ENCODE measurements around the gene SARDH. TPM values are rescaled to one million over a fixed set of nuclear protein-coding genes. Genes with fewer than 3 reads are reported as not detected.

The SARDH gene
- total and polyA plus RNA-seq, 9 of the 15 experiments (the other 6 are each of a cell fraction or from before 2014, with no cell fraction given), result 0.14 TPM; not detected in 8

DNA sequence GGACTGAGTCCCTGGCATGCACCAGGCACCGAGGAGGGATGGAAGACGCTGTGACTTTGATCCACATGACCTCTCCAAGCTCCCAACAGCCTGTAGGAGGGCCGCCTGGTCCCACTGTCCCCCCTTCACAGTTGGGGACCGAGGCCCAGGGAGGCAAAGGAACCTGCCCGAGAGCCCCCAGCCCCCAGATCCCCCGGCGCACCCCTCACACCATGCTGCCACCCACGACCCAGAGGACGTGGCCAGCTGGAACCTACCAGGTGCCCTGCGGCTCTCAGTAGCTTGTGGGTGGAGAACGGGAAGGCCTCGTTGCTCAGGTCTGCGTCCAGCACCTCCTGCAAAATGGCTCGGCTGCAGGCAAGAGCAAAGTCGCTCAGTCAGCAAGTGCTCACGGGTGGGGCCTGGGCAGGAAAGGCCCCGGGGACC is 53.2 kb downstream of the SARDH start:
- in situ Hi-C loops (cut with MboI) (no loop called here), intact Hi-C loops (cut with micrococcal nuclease) (no loop called here)
- no peaks in the 10 kb centered on the region for H3K4me1 ChIP-seq (replicated peaks in 1 of 2; ENCODE audit: control insufficient read depth in 2 of 2, insufficient read depth in 2 of 2, low read length in 2 of 2)
- H3K27ac ChIP-seq (ENCODE audit: extremely low read depth, low read depth, low read length), result no peak overlapping the region
- no peak for FAIRE-seq
- peaks cover 16 to 90% of the 10 kb centered on the region in 2 experiments; a peak in 4 of 5 replicates for H3K27me3 ChIP-seq (ENCODE audit: control insufficient read depth in 2 of 2, insufficient read depth in 2 of 2, low read length in 2 of 2)
- no TSS peak for BruUV-seq (replicated peaks)
- POLR2A ChIA-PET, result interaction anchor here (1.1 kb wide), 2 partner anchors 13 to 16 kb away, joined by 3 read pairs; no protein-coding TSS in a partner anchor
- no peaks in the 10 kb centered on the region for H3K36me3 ChIP-seq (ENCODE audit: control insufficient read depth, insufficient read depth, low read length)
- 0% methylated on average over 12 of the region's 17 CpGs for WGBS (ENCODE audit: insufficient coverage, low coverage, missing lambda C conversion rate)
- no peaks in the 10 kb centered on the region for H3K9me1 ChIP-seq (ENCODE audit: control insufficient read depth, insufficient read depth, low read length)
- peaks cover 4% of the 10 kb centered on the region; the same call in 1 of the 2 replicates for H4K20me1 ChIP-seq (replicated peaks; ENCODE audit: control insufficient read depth, insufficient read depth, low read length)
- H3K9me3 ChIP-seq (replicated peaks; ENCODE audit: control insufficient read depth, insufficient read depth, low read depth, low read length), result no peaks in the 10 kb centered on the region
- H3K79me2 ChIP-seq (ENCODE audit: control insufficient read depth, insufficient read depth, low read length), result no peaks in the 10 kb centered on the region
- no peak for ATAC-seq
- no peak overlapping the region for H3K4me3 ChIP-seq
- no peak for DNase-seq (ENCODE audit: extremely low read depth in 1 of 4, low spot score in 3 of 4)
- no peak overlapping the region for H3K9ac ChIP-seq (ENCODE audit: insufficient read depth in 1 of 2, low read depth in 2 of 2, low read length in 2 of 2)
- CTCF ChIA-PET (ENCODE audit: low intra/inter-chr PET ratio), result no interaction called here
- H3K4me2 ChIP-seq (ENCODE audit: insufficient read depth, low read length), result no peak overlapping the region
- H2AFZ ChIP-seq (ENCODE audit: low read depth, low read length), result no peak overlapping the region
- TF ChIP-seq KHSRP (IDR thresholded peaks at IDR 0.05) (no peak), ETV1 (tag; conservative IDR thresholded peaks at IDR 0.05; ENCODE audit: low read depth) (no peak), CCNT2 (IDR thresholded peaks at IDR 0.05; ENCODE audit: borderline replicate concordance, extremely low read depth, insufficient read length, low read depth, low read length) (no peak), ZNF778 (CRISPR knock-in tag; IDR thresholded peaks at IDR 0.05) (no peak), PYGO2 (tag; IDR thresholded peaks at IDR 0.05) (no peak), ZNF41 (CRISPR knock-in tag; conservative IDR thresholded peaks at IDR 0.05) (no peak), ZC3H11A (IDR thresholded peaks at IDR 0.05; ENCODE audit: low read depth, low read length) (no peak), BACH1 (tag; IDR thresholded peaks at IDR 0.05) (no peak), RBFOX2 (IDR thresholded peaks at IDR 0.05; ENCODE audit: low read depth, low read length) (no peak), ZNF212 (CRISPR knock-in tag; IDR thresholded peaks at IDR 0.05) (no peak), NCOA2 (IDR thresholded peaks at IDR 0.05; ENCODE audit: partially characterized antibody in 2 of 2) (no peak), FOXK2 (conservative IDR thresholded peaks at IDR 0.05 in 1 of 2, IDR thresholded peaks at IDR 0.05 in 1 of 2; ENCODE audit: low read depth in 2 of 2) (no peak), MYC (IDR thresholded peaks at IDR 0.05; ENCODE audit: low read depth, low read length) (no peak), MYC (CRISPR knock-in tag; IDR thresholded peaks at IDR 0.05; ENCODE audit: borderline replicate concordance, low read depth) (no peak), FOXA1 (IDR thresholded peaks at IDR 0.05; ENCODE audit: borderline replicate concordance) (no peak), HSF4 (CRISPR knock-in tag; IDR thresholded peaks at IDR 0.05; ENCODE audit: borderline replicate concordance) (no peak), UBTF (IDR thresholded peaks at IDR 0.05; ENCODE audit: borderline replicate concordance in 1 of 2, low read depth in 2 of 2, low read length in 2 of 2) (no peak)
- TF ChIP-seq, protein P1, sequence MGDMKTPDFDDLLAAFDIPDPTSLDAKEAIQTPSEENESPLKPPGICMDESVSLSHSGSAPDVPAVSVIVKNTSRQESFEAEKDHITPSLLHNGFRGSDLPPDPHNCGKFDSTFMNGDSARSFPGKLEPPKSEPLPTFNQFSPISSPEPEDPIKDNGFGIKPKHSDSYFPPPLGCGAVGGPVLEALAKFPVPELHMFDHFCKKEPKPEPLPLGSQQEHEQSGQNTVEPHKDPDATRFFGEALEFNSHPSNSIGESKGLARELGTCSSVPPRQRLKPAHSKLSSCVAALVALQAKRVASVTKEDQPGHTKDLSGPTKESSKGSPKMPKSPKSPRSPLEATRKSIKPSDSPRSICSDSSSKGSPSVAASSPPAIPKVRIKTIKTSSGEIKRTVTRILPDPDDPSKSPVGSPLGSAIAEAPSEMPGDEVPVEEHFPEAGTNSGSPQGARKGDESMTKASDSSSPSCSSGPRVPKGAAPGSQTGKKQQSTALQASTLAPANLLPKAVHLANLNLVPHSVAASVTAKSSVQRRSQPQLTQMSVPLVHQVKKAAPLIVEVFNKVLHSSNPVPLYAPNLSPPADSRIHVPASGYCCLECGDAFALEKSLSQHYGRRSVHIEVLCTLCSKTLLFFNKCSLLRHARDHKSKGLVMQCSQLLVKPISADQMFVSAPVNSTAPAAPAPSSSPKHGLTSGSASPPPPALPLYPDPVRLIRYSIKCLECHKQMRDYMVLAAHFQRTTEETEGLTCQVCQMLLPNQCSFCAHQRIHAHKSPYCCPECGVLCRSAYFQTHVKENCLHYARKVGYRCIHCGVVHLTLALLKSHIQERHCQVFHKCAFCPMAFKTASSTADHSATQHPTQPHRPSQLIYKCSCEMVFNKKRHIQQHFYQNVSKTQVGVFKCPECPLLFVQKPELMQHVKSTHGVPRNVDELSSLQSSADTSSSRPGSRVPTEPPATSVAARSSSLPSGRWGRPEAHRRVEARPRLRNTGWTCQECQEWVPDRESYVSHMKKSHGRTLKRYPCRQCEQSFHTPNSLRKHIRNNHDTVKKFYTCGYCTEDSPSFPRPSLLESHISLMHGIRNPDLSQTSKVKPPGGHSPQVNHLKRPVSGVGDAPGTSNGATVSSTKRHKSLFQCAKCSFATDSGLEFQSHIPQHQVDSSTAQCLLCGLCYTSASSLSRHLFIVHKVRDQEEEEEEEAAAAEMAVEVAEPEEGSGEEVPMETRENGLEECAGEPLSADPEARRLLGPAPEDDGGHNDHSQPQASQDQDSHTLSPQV (IDR thresholded peaks at IDR 0.05), result no peak
